Caco-2 (cell line): ENCODE measurements around the gene STK16. TPM values are rescaled to one million over a fixed set of nuclear protein-coding genes. Genes with fewer than 3 reads are reported as not detected.
"Not testable (repeated sequence)": the region's sequence is repeated elsewhere in the genome, so short reads cannot be mapped to it uniquely, and the experiment has no call there.

ENCODE experiments used
- BruUV-seq: library from RNA; stranded (reverse); fragments of 400-500 nt; replicated peaks from 2 replicates; lab custom pipeline; 2021; lab: Mats Ljungman, UMichigan
- CTCF ChIA-PET: fragments of 300-600 bp; sonication (Branson Sonifier 250); formaldehyde crosslinking; loops from one replicate; lab custom pipeline; 2022; ENCODE audit warnings: antibody characterized with exemption; lab: Charles Lee
- POLR2A ChIA-PET: fragments of 300-600 bp; sonication (Branson Sonifier 250); formaldehyde crosslinking; loops from one replicate; lab custom pipeline; 2022; ENCODE audit warnings: antibody characterized with exemption; lab: Charles Lee
- DNase-seq, 2 experiments: peaks; one replicate each; pipeline versions ENCODE4 v3.0.0 to v3.0.0-alpha.2; 2020 to 2022
- H3K27me3 ChIP-seq: replicated peaks from 2 replicates; pipeline ENCODE4 v1.6.0; 2011; ENCODE audit warnings: low read length; ENCODE audit not compliant: control insufficient read depth, insufficient read depth
- H3K36me3 ChIP-seq: 2 replicates; pipeline ENCODE4 v1.5.1; 2011; ENCODE audit warnings: low read length; ENCODE audit not compliant: control insufficient read depth, insufficient read depth
- H3K4me1 ChIP-seq: fragments of 250-450 bp; sonication (Bioruptor Pico); 2 replicates; pipeline ENCODE4 v1.5.1; 2020; ENCODE audit warnings: mild to moderate bottlenecking
- H3K4me3 ChIP-seq: 2 replicates; pipeline ENCODE4 v1.5.1; 2011; ENCODE audit warnings: low read depth, mild to moderate bottlenecking, control low read depth, low read length
- H3K9me3 ChIP-seq: fragments of 250-450 bp; sonication (Bioruptor Pico); 2 replicates; pipeline ENCODE4 v1.5.1; 2020; ENCODE audit warnings: mild to moderate bottlenecking, moderate library complexity
- H3K27ac Mint-ChIP-seq: one replicate; pipeline ENCODE4 v1.8.0; 2022; ENCODE audit warnings: mixed read lengths; ENCODE audit not compliant: unreplicated experiment
- H3K27me3 Mint-ChIP-seq: one replicate; pipeline ENCODE4 v1.8.0; 2022; ENCODE audit warnings: mixed read lengths; ENCODE audit not compliant: insufficient read depth, unreplicated experiment
- H3K36me3 Mint-ChIP-seq: one replicate; pipeline ENCODE4 v1.8.0; 2022; ENCODE audit warnings: mild to moderate bottlenecking, mixed read lengths; ENCODE audit not compliant: insufficient read depth, unreplicated experiment
- H3K4me1 Mint-ChIP-seq: one replicate; pipeline ENCODE4 v1.8.0; 2022; ENCODE audit warnings: low read depth, mixed read lengths; ENCODE audit not compliant: unreplicated experiment
- H3K4me3 Mint-ChIP-seq: one replicate; pipeline ENCODE4 v1.8.0; 2022; ENCODE audit warnings: mild to moderate bottlenecking, moderate library complexity, mixed read lengths; ENCODE audit not compliant: unreplicated experiment
- H3K9me3 Mint-ChIP-seq: one replicate; pipeline ENCODE4 v1.8.0; 2022; ENCODE audit warnings: mixed read lengths; ENCODE audit not compliant: unreplicated experiment
- intact Hi-C: fragments of 100-400 bp; cut with micrococcal nuclease; formaldehyde crosslinking; loops from one replicate; pipeline ENCODE4 v1.10.0; 2022; ENCODE audit not compliant: unreplicated experiment
- total RNA-seq: library from RNA; stranded (reverse); gene quantifications from 2 replicates; pipeline ENCODE4 v1.2.3, GENCODE V29; 2022
- TF ChIP-seq, protein P1 (sequence below), 2 experiments: fragments of 200-600 bp in 1 of 2; IDR thresholded peaks; 1 replicate in 1 of 2; 2 replicates in 1 of 2; pipeline versions ENCODE4 v1.5.1 to v1.8.0; 2011 to 2022; ENCODE audit warnings: antibody characterized with exemption in 1 of 2, control low read depth in 1 of 2, inconsistent platforms in 1 of 2, low read depth in 1 of 2, low read length in 1 of 2, mild to moderate bottlenecking in 1 of 2, moderate library complexity in 1 of 2; ENCODE audit not compliant: insufficient read depth in 1 of 2, severe bottlenecking in 1 of 2, unreplicated experiment in 1 of 2

The STK16 gene
- total RNA-seq, 1 experiment from 2014 or later, result 26.6 TPM

DNA sequence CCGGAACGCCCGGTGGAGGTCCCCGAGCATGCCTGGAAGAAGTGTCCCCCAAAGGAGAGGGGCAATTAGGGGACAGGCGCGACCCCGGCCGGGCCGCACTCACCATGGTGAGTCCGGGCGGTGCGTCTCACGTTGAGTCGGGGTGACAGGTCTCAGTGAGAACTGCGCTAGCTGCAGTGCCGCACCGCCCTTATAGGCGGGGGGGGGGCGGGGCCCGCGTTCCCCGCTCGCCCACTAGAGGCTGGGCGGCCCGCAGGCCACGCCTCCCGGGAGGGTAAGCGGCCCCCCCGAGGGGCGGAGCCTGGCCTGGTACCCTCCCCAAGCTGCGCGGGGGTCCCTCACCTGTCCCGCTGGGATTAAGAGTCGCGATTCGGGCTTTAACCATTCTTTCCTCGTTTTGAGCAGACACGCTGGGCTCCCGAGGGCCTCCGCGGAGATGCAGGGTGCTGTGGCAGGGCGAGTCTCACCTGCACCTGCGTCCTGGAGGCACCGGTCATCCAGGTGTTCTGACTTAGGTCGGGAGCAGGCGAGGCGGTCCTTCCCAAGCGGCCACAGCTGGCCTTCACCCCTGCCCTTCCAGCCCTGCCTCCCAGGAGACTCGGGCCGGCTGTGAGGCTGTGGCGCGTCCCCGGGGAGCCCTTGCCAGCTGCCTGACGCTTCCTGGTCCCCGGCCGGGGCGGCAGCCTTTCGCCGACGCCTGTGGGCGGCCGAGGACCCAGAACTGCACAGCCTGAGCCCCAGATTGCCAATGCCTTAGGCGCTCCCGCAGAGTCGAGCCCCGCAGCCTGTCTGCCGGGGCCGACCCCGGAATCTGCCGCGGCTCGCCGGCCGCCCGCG is 8.7 kb downstream of the STK16 start, which contains the start of gene TUBA4A:
Gene TUBA4A (minus strand): TSS at position 166 of the 837 bp plus-strand sequence. CDS start 60 bp downstream, at position 106.
- DNase-seq, result peak; percentile 81 to 89
- peaks cover 27% of the 10 kb centered on the region for H3K4me1 Mint-ChIP-seq

DNA sequence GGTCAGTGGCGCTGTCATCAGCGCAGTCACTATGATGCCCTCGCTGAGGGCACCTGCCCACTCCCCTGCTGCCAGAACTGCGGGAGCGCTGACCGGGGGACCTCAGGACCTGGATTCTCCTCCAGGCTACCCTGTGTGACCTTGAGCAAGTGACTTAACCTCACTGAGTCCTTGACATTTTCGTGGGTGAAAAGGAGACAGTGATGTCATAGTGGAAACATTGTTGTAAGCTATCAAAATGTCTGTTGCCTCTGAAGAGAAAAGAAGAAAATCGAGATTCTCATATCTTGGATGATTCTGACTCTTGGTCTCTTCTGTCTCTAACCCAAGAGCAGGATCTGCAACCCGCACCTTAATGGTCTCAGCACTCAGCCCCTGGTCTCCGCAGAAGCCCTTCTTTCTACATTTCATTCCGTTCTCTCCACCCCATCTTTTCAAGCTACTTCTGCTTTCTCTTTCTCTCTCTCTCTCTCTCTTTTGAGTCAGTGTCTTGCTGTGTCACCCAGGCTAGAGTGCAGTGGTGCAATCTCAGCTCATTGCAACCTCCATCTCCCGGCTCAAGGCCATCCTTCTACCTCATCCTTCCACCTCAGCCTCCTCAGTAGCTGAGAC is 9.4 kb downstream of the STK16 start:
- intact Hi-C loops, result loop anchor here (1.0 kb wide), 1 partner anchor 25 kb away; the partner anchor contains the start of gene DNAJB2
- peaks cover 7% of the 10 kb centered on the region for H3K27me3 Mint-ChIP-seq
- TF ChIP-seq, protein P1, sequence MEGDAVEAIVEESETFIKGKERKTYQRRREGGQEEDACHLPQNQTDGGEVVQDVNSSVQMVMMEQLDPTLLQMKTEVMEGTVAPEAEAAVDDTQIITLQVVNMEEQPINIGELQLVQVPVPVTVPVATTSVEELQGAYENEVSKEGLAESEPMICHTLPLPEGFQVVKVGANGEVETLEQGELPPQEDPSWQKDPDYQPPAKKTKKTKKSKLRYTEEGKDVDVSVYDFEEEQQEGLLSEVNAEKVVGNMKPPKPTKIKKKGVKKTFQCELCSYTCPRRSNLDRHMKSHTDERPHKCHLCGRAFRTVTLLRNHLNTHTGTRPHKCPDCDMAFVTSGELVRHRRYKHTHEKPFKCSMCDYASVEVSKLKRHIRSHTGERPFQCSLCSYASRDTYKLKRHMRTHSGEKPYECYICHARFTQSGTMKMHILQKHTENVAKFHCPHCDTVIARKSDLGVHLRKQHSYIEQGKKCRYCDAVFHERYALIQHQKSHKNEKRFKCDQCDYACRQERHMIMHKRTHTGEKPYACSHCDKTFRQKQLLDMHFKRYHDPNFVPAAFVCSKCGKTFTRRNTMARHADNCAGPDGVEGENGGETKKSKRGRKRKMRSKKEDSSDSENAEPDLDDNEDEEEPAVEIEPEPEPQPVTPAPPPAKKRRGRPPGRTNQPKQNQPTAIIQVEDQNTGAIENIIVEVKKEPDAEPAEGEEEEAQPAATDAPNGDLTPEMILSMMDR (IDR thresholded peaks at IDR 0.05; ENCODE audit: insufficient read depth in 1 of 2, low read depth in 1 of 2, low read length in 1 of 2, severe bottlenecking in 1 of 2, unreplicated experiment in 1 of 2), result no peak

More for the DNA sequence above, 8.7 kb downstream of the STK16 start, which contains the start of gene TUBA4A:
- peaks cover 4% of the 10 kb centered on the region for H3K27me3 Mint-ChIP-seq
- Histone ChIP-seq H3K4me1 (peaks cover 20% of the 10 kb centered on the region), H3K4me3 (peak within 1 kb of the TSS; percentile 48), H3K36me3 (no peaks in the 10 kb centered on the region; the same call in 1 of the 2 replicates), H3K27me3 (no peaks in the 10 kb centered on the region), H3K9me3 (no peaks in the 10 kb centered on the region)
- TF ChIP-seq, protein P1 (IDR thresholded peaks at IDR 0.05; ENCODE audit: insufficient read depth in 1 of 2, low read depth in 1 of 2, low read length in 1 of 2, severe bottlenecking in 1 of 2, unreplicated experiment in 1 of 2), result no peak
- no peak within 1 kb of the TSS for H3K27ac Mint-ChIP-seq
- POLR2A ChIA-PET, result interaction anchor here (0.5 to 1.7 kb wide), 7 partner anchors 9 to 77 kb away, joined by 3 to 5 read pairs (median 4); partner anchors contain the start of genes ATG9A, CNPPD1, DNAJB2 and GLB1L
- H3K9me3 Mint-ChIP-seq, result no peaks in the 10 kb centered on the region
- CTCF ChIA-PET, result interaction anchor here (0.6 to 3.3 kb wide), 6 partner anchors 9 to 47 kb away, joined by 3 to 22 read pairs (median 4); partner anchors contain the start of genes DNAJB2, GLB1L, STK16 and ZFAND2B
- H3K4me3 Mint-ChIP-seq, result peak within 1 kb of the TSS; percentile 62
- intact Hi-C loops, result loop anchor here (1.0 kb wide), 1 partner anchor 25 kb away; the partner anchor contains the start of gene DNAJB2
- H3K36me3 Mint-ChIP-seq, result peaks cover 8% of the 10 kb centered on the region
- no TSS peak for BruUV-seq

DNA sequence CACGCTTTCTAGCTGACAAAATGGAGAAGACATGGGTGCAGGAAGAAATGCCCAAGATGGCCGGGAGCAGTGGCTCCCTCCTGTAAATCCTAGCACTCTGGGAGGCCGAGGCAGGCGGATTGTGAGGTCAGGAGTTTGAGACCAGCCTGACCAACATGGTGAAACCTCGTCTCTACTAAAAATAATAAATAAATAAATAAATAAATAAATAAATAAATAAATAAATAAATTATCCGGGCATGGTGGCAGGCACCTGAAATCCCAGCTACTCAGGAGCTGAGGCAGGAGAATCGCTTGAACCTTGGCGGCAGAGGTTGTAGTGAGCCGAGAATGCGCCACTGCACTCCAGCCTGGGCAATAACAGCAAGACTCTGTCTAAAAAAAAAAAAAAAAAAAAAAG is 13.7 kb downstream of the STK16 start:
- CTCF ChIA-PET, intact Hi-C loops: not testable (repeated sequence)
- H3K27me3 Mint-ChIP-seq, result peaks cover 16% of the 10 kb centered on the region

More for the DNA sequence above, 9.4 kb downstream of the STK16 start:
- H3K9me3 Mint-ChIP-seq, result no peaks in the 10 kb centered on the region
- no peak for DNase-seq
- Histone ChIP-seq H3K9me3 (no peaks in the 10 kb centered on the region), H3K36me3 (no peaks in the 10 kb centered on the region; the same call in 1 of the 2 replicates), H3K27me3 (no peaks in the 10 kb centered on the region), H3K4me3 (peak overlapping the region; percentile 48), H3K4me1 (peaks cover 13% of the 10 kb centered on the region)
- H3K36me3 Mint-ChIP-seq, result peaks cover under 1% of the 10 kb centered on the region
- no TSS peak for BruUV-seq
- ChIA-PET CTCF (interaction anchor here (1.0 to 3.3 kb wide), 4 partner anchors 10 to 40 kb away, joined by 3 to 22 read pairs (median 4); partner anchors contain the start of genes DNAJB2, GLB1L and STK16), POLR2A (interaction anchor here (1.1 to 1.7 kb wide), 4 partner anchors 10 to 78 kb away, joined by 3 to 4 read pairs (median 4); partner anchors contain the start of genes CNPPD1, DNAJB2, GLB1L and STK16)
- no peak overlapping the region for H3K27ac Mint-ChIP-seq
- H3K4me1 Mint-ChIP-seq, result peaks cover 20% of the 10 kb centered on the region
- H3K4me3 Mint-ChIP-seq, result peak overlapping the region; percentile 62

More for the DNA sequence above, 13.7 kb downstream of the STK16 start:
- H3K36me3 Mint-ChIP-seq, H3K27ac Mint-ChIP-seq, H3K4me3 ChIP-seq, H3K27me3 ChIP-seq, H3K4me3 Mint-ChIP-seq, H3K4me1 Mint-ChIP-seq, H3K36me3 ChIP-seq, DNase-seq, BruUV-seq, H3K9me3 Mint-ChIP-seq, H3K9me3 ChIP-seq, H3K4me1 ChIP-seq: not testable (repeated sequence)
- POLR2A ChIA-PET, result interaction anchor here (0.6 kb wide), 1 partner anchor 52 kb away, joined by 4 read pairs; no protein-coding TSS in a partner anchor
